Nephron progenitor cell (in vitro differentiated cells): Measurements from ENCODE around the gene STOM.

Experiments used
- DNase-seq: peaks from one replicate; pipeline ENCODE4 v3.0.0; 2021
- H3K27ac Mint-ChIP-seq: 2 replicates; pipeline ENCODE4 v1.8.0; 2021; ENCODE audit warnings: mild to moderate bottlenecking, moderate library complexity, mixed read lengths
- H3K27me3 Mint-ChIP-seq: 2 replicates; pipeline ENCODE4 v1.8.0; 2021; ENCODE audit warnings: mild to moderate bottlenecking, low read depth, mixed read lengths; ENCODE audit not compliant: poor library complexity
- H3K36me3 Mint-ChIP-seq: 2 replicates; pipeline ENCODE4 v1.8.0; 2021; ENCODE audit warnings: low read depth, mixed read lengths
- H3K4me1 Mint-ChIP-seq: 2 replicates; pipeline ENCODE4 v1.8.0; 2021; ENCODE audit warnings: mixed read lengths
- H3K4me3 Mint-ChIP-seq: 2 replicates; pipeline ENCODE4 v1.8.0; 2021; ENCODE audit warnings: mild to moderate bottlenecking, moderate library complexity, mixed read lengths
- H3K9me3 Mint-ChIP-seq: 2 replicates; pipeline ENCODE4 v1.8.0; 2021; ENCODE audit warnings: mild to moderate bottlenecking, moderate library complexity, mixed read lengths
- CTCF ChIP-seq: fragments of 200-600 bp; sonication (generic); IDR thresholded peaks from 2 replicates; pipeline ENCODE4 v1.5.0; 2021; ENCODE audit warnings: antibody characterized with exemption

The STOM gene

GRCh38 chr9:121331549-121331948 is 38.5 kb downstream of the STOM start:
- H3K36me3 Mint-ChIP-seq: peaks cover 15% of the 10 kb centered on the region
- TF ChIP-seq CTCF: no peak
- H3K4me3 Mint-ChIP-seq: no peak overlapping the region
- no peaks in the 10 kb centered on the region for H3K9me3 Mint-ChIP-seq
- no peaks in the 10 kb centered on the region for H3K4me1 Mint-ChIP-seq
- DNase-seq: no peak
- H3K27ac Mint-ChIP-seq: no peak overlapping the region
- H3K27me3 Mint-ChIP-seq: peaks cover 3% of the 10 kb centered on the region

- peaks cover 5% of the 10 kb centered on the region for H3K27me3 Mint-ChIP-seq
- DNase-seq: no peak
- H3K36me3 Mint-ChIP-seq: peaks cover 15% of the 10 kb centered on the region
- no peak for TF ChIP-seq CTCF
- no peaks in the 10 kb centered on the region for H3K9me3 Mint-ChIP-seq
- H3K4me3 Mint-ChIP-seq: no peak overlapping the region
- no peak overlapping the region for H3K27ac Mint-ChIP-seq
- H3K4me1 Mint-ChIP-seq: no peaks in the 10 kb centered on the region
Measured at GRCh38 chr9:121328876-121329681, 41.0 kb downstream of the STOM start.

GRCh38 chr9:121328476-121328875 is 41.6 kb downstream of the STOM start:
- no peaks in the 10 kb centered on the region for H3K9me3 Mint-ChIP-seq
- no peak for DNase-seq
- no peak for TF ChIP-seq CTCF
- H3K36me3 Mint-ChIP-seq: peaks cover 15% of the 10 kb centered on the region
- peaks cover 5% of the 10 kb centered on the region for H3K27me3 Mint-ChIP-seq
- H3K4me3 Mint-ChIP-seq: no peak overlapping the region
- no peaks in the 10 kb centered on the region for H3K4me1 Mint-ChIP-seq
- no peak overlapping the region for H3K27ac Mint-ChIP-seq

GRCh38 chr9:121326901-121327613 is 43.0 kb downstream of the STOM start:
- H3K9me3 Mint-ChIP-seq: no peaks in the 10 kb centered on the region
- no peak for DNase-seq
- H3K27me3 Mint-ChIP-seq: peaks cover 5% of the 10 kb centered on the region
- H3K27ac Mint-ChIP-seq: no peak overlapping the region
- H3K4me3 Mint-ChIP-seq: no peak overlapping the region
- no peaks in the 10 kb centered on the region for H3K4me1 Mint-ChIP-seq
- peaks cover 27% of the 10 kb centered on the region for H3K36me3 Mint-ChIP-seq
- no peak for TF ChIP-seq CTCF

GRCh38 chr9:121326130-121326838 is 43.8 kb downstream of the STOM start:
- Mint-ChIP-seq H3K36me3 (peaks cover 30% of the 10 kb centered on the region), H3K9me3 (no peaks in the 10 kb centered on the region), H3K27me3 (peaks cover 5% of the 10 kb centered on the region), H3K4me1 (no peaks in the 10 kb centered on the region), H3K27ac (no peak overlapping the region), H3K4me3 (no peak overlapping the region)
- TF ChIP-seq CTCF: no peak
- DNase-seq: no peak
